Hepatocyte (in vitro differentiated cells): Measurements from ENCODE around the gene PRSS56. TPM values are rescaled to one million over a fixed set of nuclear protein-coding genes. Genes with fewer than 3 reads are reported as not detected.

Experiments
- DNase-seq: peaks from one replicate; pipeline ENCODE4 v3.0.0-alpha.2; 2016; ENCODE audit warnings: low spot score
- H2AFZ ChIP-seq: fragments of 200-600 bp; sonication (generic); 2 replicates; pipeline ENCODE4 v1.6.0; 2016; ENCODE audit warnings: antibody characterized with exemption, mild to moderate bottlenecking
- H3K27ac ChIP-seq: fragments of 200-600 bp; sonication (generic); 2 replicates; pipeline ENCODE4 v1.5.1; 2016; ENCODE audit warnings: mild to moderate bottlenecking
- H3K27me3 ChIP-seq: fragments of 200-600 bp; sonication (generic); 2 replicates; pipeline ENCODE4 v1.6.1; 2016
- H3K36me3 ChIP-seq: fragments of 200-600 bp; sonication (generic); replicated peaks from 2 replicates; pipeline ENCODE4 v1.5.1; 2016; ENCODE audit warnings: low read depth; ENCODE audit not compliant: insufficient read depth
- H3K4me1 ChIP-seq: fragments of 200-600 bp; sonication (generic); 2 replicates; pipeline ENCODE4 v1.5.1; 2016; ENCODE audit warnings: mild to moderate bottlenecking, moderate library complexity; ENCODE audit not compliant: insufficient read depth
- H3K4me2 ChIP-seq: fragments of 200-600 bp; sonication (generic); 2 replicates; pipeline ENCODE4 v1.6.0; 2016
- H3K4me3 ChIP-seq: fragments of 200-600 bp; sonication (generic); 2 replicates; pipeline ENCODE4 v1.5.1; 2016; ENCODE audit warnings: mild to moderate bottlenecking
- H3K79me2 ChIP-seq: fragments of 200-600 bp; sonication (generic); 2 replicates; pipeline ENCODE4 v1.6.0; 2017; ENCODE audit warnings: mild to moderate bottlenecking
- H3K9me2 ChIP-seq: fragments of 200-600 bp; sonication (generic); replicated peaks from 2 replicates; pipeline ENCODE4 v1.6.0; 2017; ENCODE audit warnings: mild to moderate bottlenecking; ENCODE audit not compliant: insufficient read depth
- H3K9me3 ChIP-seq: fragments of 200-600 bp; sonication (generic); 2 replicates; pipeline ENCODE4 v1.5.1; 2016; ENCODE audit warnings: low read depth, mild to moderate bottlenecking
- H4K20me1 ChIP-seq: fragments of 200-600 bp; sonication (generic); 2 replicates; pipeline ENCODE4 v1.6.0; 2016; ENCODE audit warnings: mild to moderate bottlenecking; ENCODE audit not compliant: insufficient read depth, poor library complexity, severe bottlenecking
- CTCF ChIP-seq: fragments of 200-600 bp; sonication (generic); IDR thresholded peaks from 2 replicates; pipeline ENCODE4 v1.5.1; 2016; ENCODE audit warnings: antibody characterized with exemption, mild to moderate bottlenecking; ENCODE audit not compliant: poor library complexity
- EZH2 ChIP-seq: fragments of 200-600 bp; sonication (generic); IDR thresholded peaks from 2 replicates; pipeline ENCODE4 v1.6.1; 2016; ENCODE audit warnings: antibody characterized with exemption, mild to moderate bottlenecking, borderline replicate concordance
- EZH2phosphoT487 ChIP-seq: fragments of 200-600 bp; sonication (generic); IDR thresholded peaks from one replicate; pipeline ENCODE4 v1.6.1; 2018; ENCODE audit warnings: antibody characterized with exemption, mild to moderate bottlenecking, low read depth, moderate library complexity; ENCODE audit not compliant: unreplicated experiment, severe bottlenecking
- WGBS: methylation state at CpG from one replicate; pipeline ENCODE4 v1.1.6; 2016; ENCODE audit warnings: low lambda C conversion rate; ENCODE audit errors: missing lambda C conversion rate; 5-methylcytosine and 5-hydroxymethylcytosine counted together
- polyA plus RNA-seq: library from polyadenylated mRNA; unstranded; fragments of >200 nt; fragmentation: Nextera tagmentation; extraction: Ambion mirVana; gene quantifications from 2 replicates; pipeline ENCODE4 v1.2.1, GENCODE V29; 2016
- total RNA-seq: library from RNA; depleted of rRNA; stranded (reverse); fragments of >200 nt; gene quantifications from 2 replicates; pipeline ENCODE4 v1.2.3, GENCODE V29; 2014

Gene PRSS56
- total and polyA plus RNA-seq, 2 experiments from 2014 or later, result not detected

GRCh38 chr2:232526372-232526941 lies 6.3 kb downstream of the PRSS56 start:
- Histone ChIP-seq H3K36me3 (no peaks in the 10 kb centered on the region), H3K9me2 (no peaks in the 10 kb centered on the region), H3K27me3 (peaks cover 30% of the 10 kb centered on the region), H3K4me2 (no peak overlapping the region), H3K4me3 (no peak overlapping the region), H3K4me1 (peaks cover 10% of the 10 kb centered on the region), H3K9me3 (no peaks in the 10 kb centered on the region), H4K20me1 (no peaks in the 10 kb centered on the region), H2AFZ (no peak overlapping the region), H3K79me2 (no peaks in the 10 kb centered on the region), H3K27ac (no peak overlapping the region)
- WGBS, result 80% methylated on average over 12 of the region's 13 CpGs
- no peak for DNase-seq
- no peak for TF ChIP-seq EZH2phosphoT487

GRCh38 chr2:232527905-232528470 lies 7.8 kb downstream of the PRSS56 start:
- no peak for DNase-seq
- no peak for TF ChIP-seq CTCF
- TF ChIP-seq EZH2, result no peak
- no peak for TF ChIP-seq EZH2phosphoT487
- Histone ChIP-seq H3K36me3 (no peaks in the 10 kb centered on the region), H3K27me3 (peaks cover 19% of the 10 kb centered on the region), H3K27ac (no peak overlapping the region), H3K9me2 (no peaks in the 10 kb centered on the region), H3K79me2 (no peaks in the 10 kb centered on the region), H3K9me3 (no peaks in the 10 kb centered on the region), H4K20me1 (no peaks in the 10 kb centered on the region), H3K4me2 (no peak overlapping the region), H3K4me1 (peaks cover 7% of the 10 kb centered on the region), H3K4me3 (no peak overlapping the region), H2AFZ (no peak overlapping the region)
- WGBS, result 83% methylated on average over 6 of the region's 6 CpGs

GRCh38 chr2:232528746-232529460 lies 8.7 kb downstream of the PRSS56 start:
- Histone ChIP-seq H3K79me2 (no peaks in the 10 kb centered on the region), H3K9me3 (no peaks in the 10 kb centered on the region), H3K9me2 (no peaks in the 10 kb centered on the region), H3K4me2 (no peak overlapping the region), H3K27ac (no peak overlapping the region), H3K36me3 (no peaks in the 10 kb centered on the region), H3K4me3 (no peak overlapping the region), H4K20me1 (no peaks in the 10 kb centered on the region), H2AFZ (no peak overlapping the region), H3K27me3 (peaks cover 9% of the 10 kb centered on the region), H3K4me1 (peaks cover 2% of the 10 kb centered on the region)
- TF ChIP-seq EZH2phosphoT487 (no peak), CTCF (no peak), EZH2 (no peak)
- no peak for DNase-seq
- WGBS, result 87% methylated on average over 10 of the region's 11 CpGs
